K562 (cell line): ENCODE measurements around the gene CALCA. TPM values are rescaled to one million over a fixed set of nuclear protein-coding genes. Genes with fewer than 3 reads are reported as not detected.

Source experiments
- ATAC-seq: fragments of 200-7000 bp; cut with Tn5 transposase; 3 replicates; pipeline ENCODE4 v1.9.1; 2020; ENCODE audit warnings: moderate library complexity
- BruUV-seq: library from RNA; stranded (reverse); fragments of 400-500 nt; replicated peaks from 2 replicates; lab custom pipeline; 2021; lab: Mats Ljungman, UMichigan
- CTCF ChIA-PET: fragments of 300-600 bp; formaldehyde crosslinking; extraction: SDS; loops from one replicate; lab custom pipeline; 2021; ENCODE audit warnings: low intra/inter-chr PET ratio; lab: Yijun Ruan, JAX
- POLR2A ChIA-PET: fragments of 300-600, 350-650 bp; sonication (Branson Sonifier 250); formaldehyde crosslinking; extraction: SDS; loops from one replicate; lab custom pipeline; 2021; ENCODE audit warnings: antibody characterized with exemption, inconsistent platforms; lab: Yijun Ruan, JAX
- DNase-seq, 4 experiments: peaks; one replicate each; pipeline versions ENCODE4 v3.0.0 to v3.0.0-alpha.2; 2011 to 2018; ENCODE audit warnings: low spot score in 3 of 4, mixed read lengths in 3 of 4; ENCODE audit errors: extremely low read depth in 1 of 4
- FAIRE-seq: peaks from 2 replicates; lab custom pipeline; 2011; peaks lifted over from hg19 to GRCh38; lab: Jason Lieb, UNC
- H2AFZ ChIP-seq: 2 replicates; pipeline ENCODE4 v1.6.0; 2011; ENCODE audit warnings: low read depth, low read length, control low read depth, inconsistent platforms
- H3K27ac ChIP-seq: fragments of 200-600 bp; 3 replicates; pipeline ENCODE4 v1.8.0; 2011; ENCODE audit warnings: low read depth, mild to moderate bottlenecking, control low read depth, inconsistent platforms, low read length, moderate library complexity, mixed read lengths; ENCODE audit errors: extremely low read depth
- H3K27me3 ChIP-seq, 2 experiments: fragments of 300-600 bp in 1 of 2; 2 replicates in 1 of 2; 3 replicates in 1 of 2; pipeline versions ENCODE4 v1.6.0 to v1.8.0; 2011; ENCODE audit warnings: inconsistent platforms in 2 of 2, low read length in 2 of 2, mild to moderate bottlenecking in 1 of 2, mixed read lengths in 1 of 2, moderate library complexity in 1 of 2; ENCODE audit not compliant: control insufficient read depth in 2 of 2, insufficient read depth in 2 of 2
- H3K36me3 ChIP-seq: fragments of 300-600 bp; 3 replicates; pipeline ENCODE4 v1.8.0; 2011; ENCODE audit warnings: mild to moderate bottlenecking, low read length, inconsistent platforms; ENCODE audit not compliant: control insufficient read depth, insufficient read depth
- H3K4me1 ChIP-seq, 2 experiments: fragments of 200-600 bp in 1 of 2; replicated peaks in 1 of 2; 2 replicates in 1 of 2; 3 replicates in 1 of 2; pipeline versions ENCODE4 v1.5.1 to v1.8.0; 2011; ENCODE audit warnings: inconsistent platforms in 2 of 2, low read length in 2 of 2, mild to moderate bottlenecking in 1 of 2, mixed read lengths in 1 of 2, moderate library complexity in 1 of 2; ENCODE audit not compliant: control insufficient read depth in 2 of 2, insufficient read depth in 2 of 2
- H3K4me2 ChIP-seq: 2 replicates; pipeline ENCODE4 v1.6.1; 2011; ENCODE audit warnings: low read length, control low read depth, inconsistent platforms, mixed read lengths; ENCODE audit not compliant: insufficient read depth
- H3K4me3 ChIP-seq: fragments of 200-600 bp; sonication (generic), shearing (Covaris generic); 2 replicates; pipeline ENCODE4 v1.5.1; 2016; ENCODE audit warnings: control low read depth, inconsistent platforms
- H3K79me2 ChIP-seq: fragments of 200-600 bp; 3 replicates; pipeline ENCODE4 v1.8.0; 2011; ENCODE audit warnings: low read length, inconsistent platforms; ENCODE audit not compliant: control insufficient read depth, insufficient read depth
- H3K9ac ChIP-seq, 2 experiments: 2 replicates each; pipeline versions ENCODE4 v1.6.0 to v1.6.1; 2011; ENCODE audit warnings: low read depth in 2 of 2, low read length in 2 of 2, control low read depth in 1 of 2, inconsistent platforms in 1 of 2, mild to moderate bottlenecking in 1 of 2, mixed read lengths in 1 of 2; ENCODE audit not compliant: insufficient read depth in 1 of 2
- H3K9me1 ChIP-seq: one replicate; pipeline ENCODE4 v1.6.0; 2011; ENCODE audit warnings: inconsistent platforms, mild to moderate bottlenecking, low read length, moderate library complexity; ENCODE audit not compliant: control insufficient read depth, insufficient read depth
- H3K9me3 ChIP-seq: replicated peaks from 2 replicates; pipeline ENCODE4 v1.5.1; 2011; ENCODE audit warnings: low read depth, low read length, inconsistent platforms; ENCODE audit not compliant: control insufficient read depth, insufficient read depth
- H4K20me1 ChIP-seq: replicated peaks from 2 replicates; pipeline ENCODE4 v1.6.1; 2011; ENCODE audit warnings: low read length, inconsistent platforms, mixed read lengths; ENCODE audit not compliant: control insufficient read depth, insufficient read depth
- CHD4 ChIP-seq: fragments of 200-600 bp; sonication (generic); IDR thresholded peaks from 3 replicates; pipeline ENCODE4 v1.6.1; 2012; ENCODE audit warnings: low read depth, mild to moderate bottlenecking, mixed read lengths, low read length, inconsistent platforms; ENCODE audit not compliant: insufficient read depth, insufficient replicate concordance, poor library complexity, severe bottlenecking
- HDAC2 ChIP-seq: fragments of 450-650 bp; IDR thresholded peaks from 2 replicates; pipeline ENCODE4 v1.6.1; 2016; ENCODE audit warnings: mild to moderate bottlenecking
- KLF16 ChIP-seq: IDR thresholded peaks from 2 replicates; pipeline ENCODE4 v1.6.1; 2016; ENCODE audit warnings: antibody characterized with exemption
- MLLT1 ChIP-seq, 2 experiments: fragments of 450-650 bp; IDR thresholded peaks; 2 replicates each; pipeline ENCODE4 v1.6.1; 2016
- PHB2 ChIP-seq: fragments of 450-650 bp; IDR thresholded peaks from 2 replicates; pipeline ENCODE4 v1.6.1; 2017; ENCODE audit warnings: low read depth
- SIN3A ChIP-seq, 2 experiments: fragments of 150-350 bp in 1 of 2; IDR thresholded peaks; 2 replicates each; pipeline ENCODE4 v1.6.1; 2011 to 2016; ENCODE audit warnings: borderline replicate concordance in 2 of 2, low read depth in 2 of 2, low read length in 2 of 2, mild to moderate bottlenecking in 2 of 2, moderate library complexity in 2 of 2; ENCODE audit not compliant: control insufficient read depth in 1 of 2
- TAF9B ChIP-seq: fragments of 450-650 bp; IDR thresholded peaks from 2 replicates; pipeline ENCODE4 v1.6.1; 2018; ENCODE audit warnings: mild to moderate bottlenecking; ENCODE audit not compliant: partially characterized antibody
- TFE3 ChIP-seq: fragments of 450-650 bp; formaldehyde crosslinking; IDR thresholded peaks from 2 replicates; pipeline ENCODE4 v1.4.0; 2020; ENCODE audit warnings: mild to moderate bottlenecking, mixed read lengths
- ZNF584 ChIP-seq: fragments of 200-800 bp; sonication (Bioruptor generic); IDR thresholded peaks from 2 replicates; pipeline ENCODE4 v1.6.1; 2016; ENCODE audit warnings: low read depth, mild to moderate bottlenecking, missing genetic modification characterization, missing compliant biosample characterization
- WGBS: fragments of 100-300 bp; shearing (Covaris generic); methylation state at CpG from one replicate; pipeline ENCODE4 v1.1.6; 2016; ENCODE audit warnings: low coverage, mixed read lengths; ENCODE audit not compliant: insufficient coverage; ENCODE audit errors: missing lambda C conversion rate; 5-methylcytosine and 5-hydroxymethylcytosine counted together
- in situ Hi-C: fragments of 300-500 bp; cut with MboI; formaldehyde crosslinking; loops from 4 replicates; pipeline ENCODE4 v1.15.0; 2018; ENCODE audit warnings: inconsistent platforms, mixed read lengths
- intact Hi-C: fragments of 100-400 bp; cut with micrococcal nuclease; formaldehyde crosslinking; loops from 2 replicates; pipeline ENCODE4 v1.14.2; 2022
- polyA plus RNA-seq, 8 experiments: library from polyadenylated mRNA; depleted of rRNA in 4 of 8; stranded (reverse) in 5 of 8; unstranded in 3 of 8; fragments of >200 nt; fragmentation: Nextera tagmentation in 2 of 8; fragmentation: Illumina TruSeq in 1 of 8; extraction: Ambion mirVana in 2 of 8; extraction: Trizol in 1 of 8; gene quantifications; 2 replicates each; pipeline versions ENCODE4 v1.2.1 to v1.2.3, GENCODE V29; 2011 to 2014; ENCODE audit warnings: inconsistent platforms in 1 of 8, missing spikeins in 1 of 8
- total RNA-seq, 7 experiments: library from RNA; depleted of rRNA in 6 of 7; stranded (reverse); fragments of >200 nt in 6 of 7; fragmentation: Illumina TruSeq in 2 of 7; extraction: Trizol in 2 of 7; gene quantifications; 2 replicates each; pipeline versions ENCODE4 v1.2.1 to v1.2.3, GENCODE V29; 2011 to 2021; ENCODE audit warnings: low replicate concordance in 1 of 7

Gene CALCA
- total and polyA plus RNA-seq, 9 of the 15 experiments (the other 6 are each of a cell fraction or from before 2014, with no cell fraction given), result 0.07 TPM; not detected in 8

GRCh38 chr11:15011776-15012345, 39.7 kb upstream of the CALCA start:
- no peaks in the 10 kb centered on the region for H3K79me2 ChIP-seq
- H3K36me3 ChIP-seq, result no peaks in the 10 kb centered on the region
- FAIRE-seq (no peak), ATAC-seq (no peak), DNase-seq (no peak)
- POLR2A ChIA-PET, result interaction anchor here (0.7 kb wide), 1 partner anchor 12 kb away, joined by 3 read pairs; no protein-coding TSS in a partner anchor
- H3K27ac ChIP-seq, result no peak overlapping the region
- CTCF ChIA-PET, result no interaction called here
- WGBS, result 0% methylated on average over 6 of the region's 6 CpGs
- TF ChIP-seq HDAC2, result no peak
- no peak overlapping the region for H3K4me2 ChIP-seq
- H3K4me1 ChIP-seq, result no peaks in the 10 kb centered on the region
- no TSS peak for BruUV-seq
- no peaks in the 10 kb centered on the region for H4K20me1 ChIP-seq
- no peak overlapping the region for H2AFZ ChIP-seq
- intact Hi-C loops (no loop called here), in situ Hi-C loops (no loop called here)
- no peaks in the 10 kb centered on the region for H3K27me3 ChIP-seq
- H3K4me3 ChIP-seq, result no peak overlapping the region
- no peaks in the 10 kb centered on the region for H3K9me1 ChIP-seq
- no peak overlapping the region for H3K9ac ChIP-seq
- H3K9me3 ChIP-seq, result no peaks in the 10 kb centered on the region

- ChIA-PET POLR2A (no interaction called here), CTCF (no interaction called here)
- H2AFZ ChIP-seq, result no peak overlapping the region
- H3K9me3 ChIP-seq, result no peaks in the 10 kb centered on the region
- no TSS peak for BruUV-seq
- H3K27ac ChIP-seq, result no peak overlapping the region
- H3K4me2 ChIP-seq, result no peak overlapping the region
- H3K27me3 ChIP-seq, result no peaks in the 10 kb centered on the region
- H3K4me1 ChIP-seq, result no peaks in the 10 kb centered on the region
- no peak overlapping the region for H3K4me3 ChIP-seq
- H3K9ac ChIP-seq, result no peak overlapping the region
- FAIRE-seq, result no peak
- no peaks in the 10 kb centered on the region for H4K20me1 ChIP-seq
- in situ Hi-C loops (no loop called here), intact Hi-C loops (no loop called here)
- no peak for ATAC-seq
- H3K36me3 ChIP-seq, result no peaks in the 10 kb centered on the region
- H3K79me2 ChIP-seq, result no peaks in the 10 kb centered on the region
- no peaks in the 10 kb centered on the region for H3K9me1 ChIP-seq
- no peak for DNase-seq
- TF ChIP-seq TAF9B (no peak), TFE3 (CRISPR knock-in tag) (no peak), CHD4 (no peak), SIN3A (IDR thresholded peaks at IDR 0.05; ENCODE audit: borderline replicate concordance in 2 of 2, control insufficient read depth in 1 of 2, low read depth in 2 of 2, low read length in 2 of 2) (no peak), PHB2 (no peak), ZNF584 (CRISPR knock-in tag) (no peak), KLF16 (no peak), MLLT1 (IDR thresholded peaks at IDR 0.05) (no peak)
These were observed 38.7 kb upstream of the CALCA start for GRCh38 chr11:15010865-15011264.
